Spleen (tissue), 7 donors: ENCODE results near the gene SLC24A3.

Experiments used
- CTCF ChIP-seq, 11 experiments: fragments of 200-600 bp in 7 of 11; fragments of 450-650 bp in 4 of 11; sonication (generic) in 4 of 11; IDR thresholded peaks in 8 of 11; conservative IDR thresholded peaks in 3 of 11; 1 replicate in 7 of 11; 2 replicates in 4 of 11; pipeline versions ENCODE4 v1.4.0 to v1.8.0; 2016 to 2021; ENCODE audit warnings: antibody characterized with exemption in 11 of 11, inconsistent platforms in 4 of 11, mild to moderate bottlenecking in 1 of 11
- POLR2A ChIP-seq, 3 donors: fragments of 450-650 bp; IDR thresholded peaks; one replicate each; pipeline ENCODE4 v1.5.1; 2017; ENCODE audit warnings: antibody characterized with exemption in 3 of 3, mild to moderate bottlenecking in 1 of 3
- POLR2AphosphoS5 ChIP-seq, 3 donors: sonication (generic); formaldehyde crosslinking; IDR thresholded peaks; one replicate each; pipeline ENCODE4 v1.5.1; 2017; ENCODE audit warnings: antibody characterized with exemption in 3 of 3
- donor health status: DM: no; HTN: no; CAD: no; lungs with moderate emphysema.
- donor health status: DM: no; HTN: no; CAD: no.
- donor health status: DM: no; HTN: no; CAD: no.

- no peak for TF ChIP-seq CTCF (IDR thresholded peaks at IDR 0.05 in 8 of 11, conservative IDR thresholded peaks at IDR 0.05 in 3 of 11)
- no peak for TF ChIP-seq POLR2AphosphoS5 (IDR thresholded peaks at IDR 0.05)
- no peak for TF ChIP-seq POLR2A (IDR thresholded peaks at IDR 0.05)
These were observed 270.9 kb downstream of the SLC24A3 start for GRCh38 chr20:19483309-19483708.
